ENCODE data around the gene CREB3L1.

CREB3L1 gene

GRCh38 chr11:46277622-46278386, at the start of gene CREB3L1:
Gene CREB3L1, plus strand, starts transcription at chr11:46277662. Its CDS starts 450 bp downstream, at chr11:46278112.
- no peak for DNase-seq (ENCODE audit: low read depth in 2 of 2)

- no peak for DNase-seq (ENCODE audit: low read depth in 2 of 2)
These were observed 48.2 kb upstream of the CREB3L1 start for GRCh38 chr11:46229230-46229629.

- no peak for DNase-seq (ENCODE audit: low read depth in 2 of 2)
These were observed 43.2 kb upstream of the CREB3L1 start for GRCh38 chr11:46234311-46234710.

- DNase-seq (ENCODE audit: low read depth in 2 of 2): no peak
These were observed 41.4 kb upstream of the CREB3L1 start for GRCh38 chr11:46235777-46236688.

GRCh38 chr11:46236918-46237247, 40.6 kb upstream of the CREB3L1 start:
- no peak for DNase-seq (ENCODE audit: low read depth in 2 of 2)

GRCh38 chr11:46237248-46238077, 40.0 kb upstream of the CREB3L1 start:
- DNase-seq (ENCODE audit: low read depth in 2 of 2): peak; percentile 49 to 51

- peak; percentile 49 to 58 for DNase-seq (ENCODE audit: low read depth in 2 of 2)
These were observed 39.1 kb upstream of the CREB3L1 start for GRCh38 chr11:46238078-46238966.

- peak; percentile 75 to 76 for DNase-seq (ENCODE audit: low read depth in 2 of 2)
These were observed 38.3 kb upstream of the CREB3L1 start for GRCh38 chr11:46238967-46239800.

GRCh38 chr11:46239801-46240061, 37.7 kb upstream of the CREB3L1 start:
- DNase-seq (ENCODE audit: low read depth in 2 of 2): no peak

- no peak for DNase-seq (ENCODE audit: low read depth in 2 of 2)
These were observed 37.1 kb upstream of the CREB3L1 start for GRCh38 chr11:46240371-46240770.

- no peak for DNase-seq (ENCODE audit: low read depth in 2 of 2)
These were observed 36.6 kb upstream of the CREB3L1 start for GRCh38 chr11:46240861-46241260.

- no peak for DNase-seq (ENCODE audit: low read depth in 2 of 2)
These were observed 35.2 kb upstream of the CREB3L1 start for GRCh38 chr11:46242041-46242951.

GRCh38 chr11:46242952-46243795, 34.3 kb upstream of the CREB3L1 start:
- DNase-seq (ENCODE audit: low read depth in 2 of 2): peak; percentile 88 to 91

- DNase-seq (ENCODE audit: low read depth in 2 of 2): no peak
These were observed 33.7 kb upstream of the CREB3L1 start for GRCh38 chr11:46243796-46244109.

GRCh38 chr11:46246521-46246920, 30.9 kb upstream of the CREB3L1 start:
- DNase-seq (ENCODE audit: low read depth in 2 of 2): no peak

- no peak for DNase-seq (ENCODE audit: low read depth in 2 of 2)
These were observed 30.4 kb upstream of the CREB3L1 start for GRCh38 chr11:46247090-46247489.

- DNase-seq (ENCODE audit: low read depth in 2 of 2): no peak
These were observed 29.8 kb upstream of the CREB3L1 start for GRCh38 chr11:46247659-46248058.

- DNase-seq (ENCODE audit: low read depth in 2 of 2): no peak
These were observed 29.0 kb upstream of the CREB3L1 start for GRCh38 chr11:46248289-46249102.
